ENCODE results near the gene HCRTR1.

DNA sequence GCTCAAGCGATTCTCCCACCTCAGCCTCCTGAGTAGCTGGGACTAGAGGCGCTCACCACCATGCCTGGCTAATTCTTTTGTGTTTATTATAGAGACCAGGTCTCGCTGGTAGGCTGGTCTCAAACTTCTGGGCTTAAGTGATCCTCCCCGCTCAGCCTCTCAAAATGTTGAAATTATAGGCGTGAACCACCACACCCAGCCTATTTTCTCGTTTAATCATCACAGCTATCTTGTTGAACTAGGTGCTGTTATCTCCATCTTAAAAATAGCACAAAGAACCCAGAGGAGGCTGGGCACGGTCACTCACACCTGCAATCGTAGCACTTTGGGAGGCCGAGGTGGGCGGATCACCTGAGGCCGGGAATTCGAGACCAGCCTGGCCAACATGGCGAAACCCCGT lies 58.3 kb downstream of the HCRTR1 start:
- TF ChIP-seq CTCF (IDR thresholded peaks at IDR 0.05) (no peak), POLR2A (IDR thresholded peaks at IDR 0.05) (no peak)

All from body of pancreas (tissue), 4 donors.